Tibial artery (tissue), 4 donors: Measurements from ENCODE around the gene STUB1.

Experiments used
- DNase-seq, 2 donors: peaks; one replicate each; pipeline ENCODE4 v3.0.0-alpha.2; 2019
- H3K27ac ChIP-seq, 2 donors: fragments of 200-600 bp; sonication (generic) in 1 of 2; 1 replicate in 1 of 2; 2 replicates in 1 of 2; pipeline ENCODE4 v1.5.1; 2018 to 2019; ENCODE audit warnings: mild to moderate bottlenecking in 1 of 2
- H3K27me3 ChIP-seq, 2 donors: fragments of 200-600 bp; sonication (generic) in 1 of 2; one replicate each; pipeline versions ENCODE4 v1.5.1 to v1.6.0; 2016 to 2019
- H3K36me3 ChIP-seq, 3 donors: fragments of 200-600 bp; sonication (generic) in 2 of 3; one replicate each; pipeline ENCODE4 v1.5.1; 2016 to 2019; ENCODE audit warnings: mild to moderate bottlenecking in 2 of 3
- H3K4me1 ChIP-seq, 4 donors: fragments of 200-600 bp; sonication (generic) in 2 of 4; 1 replicate in 3 of 4; 2 replicates in 1 of 4; pipeline ENCODE4 v1.5.1; 2016 to 2019
- H3K4me3 ChIP-seq, 2 donors: fragments of 200-600 bp; sonication (generic) in 1 of 2; 1 replicate in 1 of 2; 2 replicates in 1 of 2; pipeline ENCODE4 v1.5.1; 2018 to 2019; ENCODE audit warnings: mild to moderate bottlenecking in 2 of 2
- H3K9me3 ChIP-seq, 3 donors: fragments of 200-600 bp; sonication (generic) in 1 of 3; one replicate each; pipeline ENCODE4 v1.5.1; 2016 to 2019
- CTCF ChIP-seq, 2 experiments: fragments of 200-600 bp in 1 of 2; fragments of 450-650 bp in 1 of 2; IDR thresholded peaks; one replicate each; pipeline ENCODE4 v1.5.1; 2017 to 2019; ENCODE audit warnings: antibody characterized with exemption in 2 of 2, mild to moderate bottlenecking in 1 of 2, moderate library complexity in 1 of 2
- intact Hi-C: fragments of 100-400 bp; cut with DNase I; formaldehyde crosslinking; loops from one replicate; pipeline ENCODE4 v1.15.0; 2023; ENCODE audit warnings: low total_unique reads

The STUB1 gene

DNA sequence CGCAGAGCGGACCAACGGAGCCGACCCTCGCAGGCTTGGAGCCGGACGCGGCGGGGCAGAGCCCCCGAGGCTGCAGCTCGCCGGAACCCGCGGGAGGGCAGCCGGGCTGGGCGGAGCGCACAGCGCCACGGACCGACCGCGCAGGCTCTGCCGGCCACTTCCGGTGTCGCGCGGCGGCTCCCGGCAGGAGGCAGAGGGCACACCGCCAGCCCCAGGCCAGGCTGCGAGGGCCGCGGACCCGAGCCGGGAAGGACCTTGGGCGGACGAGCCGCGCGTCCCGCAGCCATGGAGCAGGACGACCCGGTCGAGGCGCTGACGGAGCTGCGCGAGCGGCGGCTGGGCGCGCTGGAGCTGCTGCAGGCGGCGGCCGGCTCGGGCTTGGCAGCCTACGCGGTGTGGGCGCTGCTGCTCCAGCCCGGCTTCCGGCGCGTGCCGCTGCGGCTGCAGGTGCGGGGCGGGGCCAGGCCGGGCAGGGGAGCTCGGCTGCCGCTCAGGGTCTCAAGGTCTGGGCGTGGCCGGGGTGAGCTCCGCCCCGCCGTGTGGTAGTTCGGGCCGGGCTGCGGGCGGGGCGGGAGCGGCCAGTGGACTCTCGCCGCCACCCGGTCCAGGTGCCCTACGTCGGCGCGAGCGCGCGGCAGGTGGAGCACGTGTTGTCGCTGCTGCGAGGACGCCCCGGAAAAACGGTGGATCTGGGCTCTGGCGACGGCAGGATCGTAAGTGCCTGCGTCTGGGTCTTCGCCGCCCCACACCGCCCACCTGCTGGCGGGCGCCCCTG, 41.0 kb downstream of the STUB1 start, which contains the start of gene ANTKMT:
Gene ANTKMT (plus strand): TSS at position 157 of the 775 bp plus-strand sequence. CDS start 129 bp downstream, at position 286.
- H3K27me3 ChIP-seq, result peaks cover 0 to 21% of the 10 kb centered on the region in 2 donors
- no peaks in the 10 kb centered on the region for H3K36me3 ChIP-seq
- TF ChIP-seq CTCF (IDR thresholded peaks at IDR 0.05), result peak; percentile 7 to 22
- no peaks in the 10 kb centered on the region for H3K9me3 ChIP-seq
- intact Hi-C loops, result no loop called here
- H3K4me1 ChIP-seq, result peaks cover 0 to 43% (median 25%) of the 10 kb centered on the region in 4 donors
- DNase-seq, result peak; percentile 40 to 84
- H3K27ac ChIP-seq, result peak within 1 kb of the TSS; percentile 77 to 92
- H3K4me3 ChIP-seq, result peak within 1 kb of the TSS; percentile 63 to 74

DNA sequence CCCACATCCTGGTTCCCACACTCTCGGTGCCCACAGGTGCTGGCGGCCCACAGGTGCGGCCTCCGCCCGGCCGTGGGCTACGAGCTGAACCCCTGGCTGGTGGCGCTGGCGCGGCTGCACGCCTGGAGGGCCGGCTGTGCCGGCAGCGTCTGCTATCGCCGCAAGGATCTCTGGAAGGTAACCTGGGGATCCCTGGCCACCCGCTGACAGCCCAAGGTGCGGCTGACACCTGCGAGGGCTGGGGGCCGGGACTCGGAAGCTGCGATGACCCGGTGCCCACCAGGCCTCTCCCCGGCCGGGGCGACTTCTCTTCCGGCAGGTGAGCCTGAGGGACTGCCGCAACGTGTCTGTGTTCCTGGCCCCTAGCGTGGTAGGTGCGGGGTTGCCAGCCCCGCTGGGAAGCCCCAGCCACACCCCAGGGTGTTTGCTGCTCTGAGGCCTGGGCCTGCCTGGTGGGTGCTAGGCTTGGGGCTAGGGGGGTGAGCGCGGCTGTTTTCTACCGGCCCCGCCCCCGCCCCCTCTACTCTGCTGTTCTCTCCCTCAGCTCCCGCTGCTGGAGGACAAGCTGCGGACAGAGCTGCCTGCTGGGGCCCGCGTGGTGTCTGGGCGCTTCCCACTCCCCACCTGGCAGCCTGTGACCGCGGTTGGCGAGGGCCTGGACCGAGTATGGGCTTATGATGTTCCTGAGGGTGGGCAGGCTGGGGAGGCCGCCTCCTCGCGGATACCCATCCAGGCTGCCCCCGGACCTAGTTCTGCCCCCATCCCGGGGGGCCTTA, 41.7 kb downstream of the STUB1 start:
- intact Hi-C loops, result no loop called here
- TF ChIP-seq CTCF (IDR thresholded peaks at IDR 0.05), result no peak
- H3K9me3 ChIP-seq, result no peaks in the 10 kb centered on the region
- H3K27me3 ChIP-seq, result peaks cover 0 to 21% of the 10 kb centered on the region in 2 donors
- H3K27ac ChIP-seq, result peak overlapping the region; percentile 77 to 92
- DNase-seq, result no peak
- peak overlapping the region; percentile 63 to 74 for H3K4me3 ChIP-seq
- no peaks in the 10 kb centered on the region for H3K36me3 ChIP-seq
- H3K4me1 ChIP-seq, result peaks cover 0 to 44% (median 27%) of the 10 kb centered on the region in 4 donors

DNA sequence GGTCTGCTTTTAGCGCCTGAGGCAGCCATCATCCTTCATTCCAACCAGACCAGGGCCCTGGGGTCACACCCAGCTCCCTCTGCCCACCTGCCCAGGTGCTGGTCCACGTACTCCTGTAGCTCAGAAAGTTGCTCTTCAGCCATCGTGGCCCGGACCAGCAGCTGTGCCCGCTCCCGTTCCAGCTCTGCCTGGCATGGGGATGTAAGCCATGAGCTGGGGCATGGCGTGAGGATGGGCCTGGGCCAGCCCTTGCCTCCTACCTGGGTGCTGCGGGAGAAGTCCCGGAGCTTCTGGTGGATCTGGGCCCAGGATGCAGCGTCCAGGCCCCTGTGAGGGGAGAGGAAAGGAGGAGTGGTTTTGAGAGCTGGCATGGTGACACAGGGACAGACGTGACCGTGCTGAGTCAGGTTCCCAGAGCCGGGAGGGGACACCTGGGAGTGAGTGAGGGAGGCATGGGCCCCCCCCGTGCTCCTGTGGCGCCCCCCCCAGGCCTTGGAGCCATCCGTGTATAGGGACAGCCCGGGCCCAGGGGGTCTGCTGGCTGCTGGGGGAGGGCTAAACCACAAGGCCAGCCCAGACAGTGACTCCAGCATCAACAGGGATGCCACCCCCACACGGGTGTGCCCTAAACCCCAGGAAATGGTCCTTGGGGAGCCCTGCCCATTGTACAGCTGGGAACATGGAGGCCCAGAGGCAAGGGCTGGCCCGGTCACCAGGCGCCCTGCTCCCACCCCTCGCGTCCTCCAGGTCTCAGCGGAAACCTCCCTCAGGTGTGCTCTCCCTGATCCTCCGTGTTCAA, 42.8 kb downstream of the STUB1 start:
- Histone ChIP-seq H3K9me3 (no peaks in the 10 kb centered on the region), H3K36me3 (no peaks in the 10 kb centered on the region), H3K27me3 (peaks cover 0 to 31% of the 10 kb centered on the region in 2 donors), H3K4me1 (peaks cover 0 to 52% (median 37%) of the 10 kb centered on the region in 4 donors), H3K4me3 (no peak overlapping the region), H3K27ac (no peak overlapping the region)
- no peak for TF ChIP-seq CTCF (IDR thresholded peaks at IDR 0.05)
- DNase-seq, result no peak
- intact Hi-C loops, result no loop called here

- DNase-seq, result no peak
- Histone ChIP-seq H3K36me3 (no peaks in the 10 kb centered on the region), H3K4me3 (no peak overlapping the region), H3K27ac (no peak overlapping the region), H3K27me3 (peaks cover 0 to 38% of the 10 kb centered on the region in 2 donors), H3K4me1 (peaks cover 0 to 58% (median 44%) of the 10 kb centered on the region in 4 donors), H3K9me3 (no peaks in the 10 kb centered on the region)
- TF ChIP-seq CTCF (IDR thresholded peaks at IDR 0.05), result no peak
- intact Hi-C loops, result no loop called here
Observed at GRCh38 chr16:723695-724094, 43.5 kb downstream of the STUB1 start.
